OCI-LY3 (cell line): Measurements from ENCODE around the gene MAPKBP1.

ENCODE experiments used
- CTCF ChIP-seq: fragments of 200-600, 300-600 bp; sonication (generic); IDR thresholded peaks from 2 replicates; pipeline ENCODE4 v1.5.1; 2014; ENCODE audit warnings: antibody characterized with exemption, low read length, low read depth
- EZH2phosphoT487 ChIP-seq: fragments of 200-600 bp; shearing (Covaris generic); IDR thresholded peaks from 2 replicates; pipeline ENCODE4 v1.6.1; 2018; ENCODE audit warnings: antibody characterized with exemption, mixed run types, low read depth

GRCh38 chr15:41804916-41805666 is 30.8 kb downstream of the MAPKBP1 start:
- TF ChIP-seq CTCF, result no peak
- TF ChIP-seq EZH2phosphoT487, result no peak
